GM12878 (cell line): ENCODE data around the gene SVEP1. TPM values are rescaled to one million over a fixed set of nuclear protein-coding genes. Genes with fewer than 3 reads are reported as not detected.

Experiments
- ATAC-seq: fragments of 200-7000 bp; cut with Tn5 transposase; 3 replicates; pipeline ENCODE4 v1.9.1; 2020; ENCODE audit warnings: mild to moderate bottlenecking, moderate library complexity
- BruUV-seq: library from RNA; stranded (reverse); fragments of 400-500 nt; replicated peaks from 2 replicates; lab custom pipeline; 2021; lab: Mats Ljungman, UMichigan
- CTCF ChIA-PET: fragments of 300-600 bp; sonication (Branson Sonifier 250); formaldehyde crosslinking; extraction: SDS; loops from one replicate; lab custom pipeline; 2021; ENCODE audit warnings: inconsistent platforms; lab: Yijun Ruan, JAX
- POLR2A ChIA-PET: fragments of 350-600 bp; formaldehyde crosslinking; extraction: SDS; loops from one replicate; lab custom pipeline; 2021; ENCODE audit warnings: inconsistent platforms; lab: Charles Lee
- RAD21 ChIA-PET: fragments of 300-600 bp; sonication (Branson Sonifier 250); formaldehyde crosslinking; loops from one replicate; lab custom pipeline; 2023; ENCODE audit warnings: antibody characterized with exemption; ENCODE audit not compliant: unreplicated experiment; lab: Charles Lee
- SMC1A ChIA-PET: fragments of 300-600 bp; sonication (Branson Sonifier 250); formaldehyde crosslinking; loops from one replicate; lab custom pipeline; 2023; ENCODE audit not compliant: unreplicated experiment, uncharacterized antibody; lab: Charles Lee
- DNase-seq: peaks from one replicate; pipeline ENCODE4 v3.0.0-alpha.2; 2011; ENCODE audit warnings: low read depth, low spot score
- FAIRE-seq: peaks from 3 replicates; lab custom pipeline; 2011; peaks lifted over from hg19 to GRCh38; lab: Jason Lieb, UNC
- H2AFZ ChIP-seq: 2 replicates; pipeline ENCODE4 v1.6.0; 2011; ENCODE audit warnings: low read depth, low read length, control low read depth; ENCODE audit not compliant: control insufficient read depth
- H3K27ac ChIP-seq: 2 replicates; pipeline ENCODE4 v1.5.1; 2011; ENCODE audit warnings: control low read depth; ENCODE audit not compliant: control insufficient read depth, insufficient read depth
- H3K27me3 ChIP-seq, 2 experiments: replicated peaks in 1 of 2; 2 replicates each; pipeline versions ENCODE4 v1.6.0 to v1.6.1; 2011; ENCODE audit warnings: low read length in 1 of 2; ENCODE audit not compliant: control insufficient read depth in 2 of 2, insufficient read depth in 2 of 2
- H3K36me3 ChIP-seq, 2 experiments: 2 replicates each; pipeline ENCODE4 v1.5.1; 2011; ENCODE audit warnings: low read length in 1 of 2; ENCODE audit not compliant: control insufficient read depth in 2 of 2, insufficient read depth in 2 of 2
- H3K4me1 ChIP-seq: 2 replicates; pipeline ENCODE4 v1.6.1; 2011; ENCODE audit warnings: mild to moderate bottlenecking, low read length, moderate library complexity, mixed read lengths; ENCODE audit not compliant: control insufficient read depth, insufficient read depth
- H3K4me2 ChIP-seq: 2 replicates; pipeline ENCODE4 v1.6.0; 2011; ENCODE audit warnings: control low read depth; ENCODE audit not compliant: control insufficient read depth, insufficient read depth
- H3K4me3 ChIP-seq: fragments of 200-600 bp; sonication (generic); 2 replicates; pipeline ENCODE4 v1.5.1; 2016
- H3K79me2 ChIP-seq: 2 replicates; pipeline ENCODE4 v1.6.0; 2011; ENCODE audit warnings: low read length; ENCODE audit not compliant: control insufficient read depth, insufficient read depth
- H3K9ac ChIP-seq: 2 replicates; pipeline ENCODE4 v1.8.0; 2011; ENCODE audit warnings: low read length, control low read depth, mixed read lengths; ENCODE audit not compliant: control insufficient read depth, insufficient read depth
- H3K9me3 ChIP-seq: replicated peaks from 3 replicates; pipeline ENCODE4 v1.5.1; 2011; ENCODE audit warnings: mild to moderate bottlenecking, low read length; ENCODE audit not compliant: control insufficient read depth, insufficient read depth
- H4K20me1 ChIP-seq: 2 replicates; pipeline ENCODE4 v1.6.0; 2011; ENCODE audit not compliant: control insufficient read depth, insufficient read depth
- CREM ChIP-seq: IDR thresholded peaks from 2 replicates; pipeline ENCODE4 v1.6.1; 2014; ENCODE audit warnings: antibody characterized with exemption, low read depth
- DPF2 ChIP-seq: fragments of 450-650 bp; IDR thresholded peaks from 2 replicates; pipeline ENCODE4 v1.6.1; 2017; ENCODE audit warnings: mild to moderate bottlenecking
- EED ChIP-seq: sonication (generic); IDR thresholded peaks from 2 replicates; pipeline ENCODE4 v1.6.1; 2016; ENCODE audit warnings: antibody characterized with exemption, low read depth
- FOXK2 ChIP-seq: fragments of 450-650 bp; IDR thresholded peaks from 2 replicates; pipeline ENCODE4 v1.6.1; 2017; ENCODE audit warnings: mild to moderate bottlenecking, moderate library complexity
- HDGF ChIP-seq: fragments of 450-650 bp; IDR thresholded peaks from 2 replicates; pipeline ENCODE4 v1.6.1; 2016; ENCODE audit warnings: antibody characterized with exemption
- NFXL1 ChIP-seq: fragments of 450-650 bp; IDR thresholded peaks from 2 replicates; pipeline ENCODE4 v1.6.1; 2017; ENCODE audit warnings: antibody characterized with exemption, mild to moderate bottlenecking, borderline replicate concordance
- RB1 ChIP-seq: fragments of 450-650 bp; formaldehyde crosslinking; IDR thresholded peaks from 2 replicates; pipeline ENCODE4 v1.6.1; 2017; ENCODE audit warnings: mild to moderate bottlenecking, borderline replicate concordance
- SKIL ChIP-seq: fragments of 450-650 bp; IDR thresholded peaks from 2 replicates; pipeline ENCODE4 v1.6.1; 2017; ENCODE audit warnings: mild to moderate bottlenecking, low read depth, inconsistent platforms; ENCODE audit not compliant: poor library complexity, severe bottlenecking
- SMARCA5 ChIP-seq: fragments of 450-650 bp; IDR thresholded peaks from 2 replicates; pipeline ENCODE4 v1.6.1; 2017; ENCODE audit warnings: mild to moderate bottlenecking
- SREBF2 ChIP-seq: IDR thresholded peaks from 2 replicates; pipeline ENCODE4 v1.6.1; 2012; ENCODE audit warnings: mild to moderate bottlenecking, low read length
- SUZ12 ChIP-seq: fragments of 200-600 bp; sonication (generic); IDR thresholded peaks from one replicate; pipeline ENCODE4 v1.6.1; 2018; ENCODE audit warnings: antibody characterized with exemption, mild to moderate bottlenecking; ENCODE audit not compliant: unreplicated experiment
- ZBTB4 ChIP-seq: fragments of 450-650 bp; formaldehyde crosslinking; IDR thresholded peaks from 2 replicates; pipeline ENCODE4 v1.4.0; 2022; ENCODE audit warnings: mild to moderate bottlenecking, moderate library complexity
- ZNF274 ChIP-seq: IDR thresholded peaks from one replicate; pipeline ENCODE4 v1.8.0; 2011; ENCODE audit not compliant: insufficient read length, insufficient read depth
- ZSCAN29 ChIP-seq: fragments of 450-650 bp; IDR thresholded peaks from 2 replicates; pipeline ENCODE4 v1.6.1; 2017; ENCODE audit warnings: mild to moderate bottlenecking, moderate library complexity
- WGBS: methylation state at CpG from one replicate; pipeline ENCODE4 v1.1.6; 2016; ENCODE audit warnings: low lambda C conversion rate; ENCODE audit not compliant: insufficient replicate concordance, insufficient coverage; ENCODE audit errors: missing lambda C conversion rate; 5-methylcytosine and 5-hydroxymethylcytosine counted together
- in situ Hi-C: fragments of 300-500 bp; cut with MboI; formaldehyde crosslinking; loops from 9 replicates; pipeline ENCODE4 v1.14.3; 2018; ENCODE audit warnings: mixed read lengths
- intact Hi-C: fragments of 100-400 bp; cut with micrococcal nuclease; formaldehyde crosslinking; loops from one replicate; pipeline ENCODE4 v1.14.2; 2022; ENCODE audit not compliant: unreplicated experiment
- polyA plus RNA-seq, 11 experiments: library from polyadenylated mRNA; depleted of rRNA in 4 of 11; unstranded in 6 of 11; stranded (reverse) in 5 of 11; fragments of >200 nt; fragmentation: Nextera tagmentation in 4 of 11; fragmentation: Illumina TruSeq in 1 of 11; extraction: Ambion mirVana in 4 of 11; extraction: Trizol in 1 of 11; gene quantifications; 1 replicate in 1 of 11; 2 replicates in 10 of 11; pipeline versions ENCODE4 v1.2.1 to v1.2.3, GENCODE V29; 2011 to 2016; ENCODE audit warnings: inconsistent platforms in 2 of 11, missing spikeins in 2 of 11, low read depth in 1 of 11
- total RNA-seq, 4 experiments: library from RNA; depleted of rRNA in 3 of 4; stranded (reverse); fragments of >200 nt in 3 of 4; fragmentation: Illumina TruSeq in 1 of 4; extraction: Trizol in 1 of 4; gene quantifications; 2 replicates each; pipeline versions ENCODE4 v1.2.1 to v1.2.3, GENCODE V29; 2013 to 2021
- TF ChIP-seq, protein P1 (sequence below): fragments of 150-350 bp; IDR thresholded peaks from 2 replicates; pipeline ENCODE4 v1.6.1; 2016; ENCODE audit warnings: low read depth, low read length
- TF ChIP-seq, protein P2 (sequence below): IDR thresholded peaks from 2 replicates; pipeline ENCODE4 v1.6.1; 2011; ENCODE audit warnings: borderline replicate concordance, low read depth, mild to moderate bottlenecking, moderate library complexity, low read length; ENCODE audit not compliant: insufficient read depth, poor library complexity, severe bottlenecking

The SVEP1 gene
- total and polyA plus RNA-seq, 10 of the 15 experiments (the other 5 are each of a cell fraction or from before 2014, with no cell fraction given), result under 0.01 to 0.05 (median 0.01) TPM; not detected in 5

GRCh38 chr9:110364451-110364850 is 215.1 kb downstream of the SVEP1 start:
- no peaks in the 10 kb centered on the region; a peak in 1 of 4 replicates for H3K27me3 ChIP-seq
- H3K36me3 ChIP-seq, result no peaks in the 10 kb centered on the region
- H3K9ac ChIP-seq, result no peak overlapping the region
- no peak overlapping the region for H3K4me3 ChIP-seq
- TF ChIP-seq EED (no peak), HDGF (no peak), ZBTB4 (CRISPR knock-in tag) (no peak), RB1 (no peak), SUZ12 (no peak), NFXL1 (no peak), DPF2 (no peak), SMARCA5 (no peak), SREBF2 (no peak), FOXK2 (no peak), ZNF274 (no peak), ZSCAN29 (no peak), SKIL (no peak), CREM (no peak)
- TF ChIP-seq, protein P1, sequence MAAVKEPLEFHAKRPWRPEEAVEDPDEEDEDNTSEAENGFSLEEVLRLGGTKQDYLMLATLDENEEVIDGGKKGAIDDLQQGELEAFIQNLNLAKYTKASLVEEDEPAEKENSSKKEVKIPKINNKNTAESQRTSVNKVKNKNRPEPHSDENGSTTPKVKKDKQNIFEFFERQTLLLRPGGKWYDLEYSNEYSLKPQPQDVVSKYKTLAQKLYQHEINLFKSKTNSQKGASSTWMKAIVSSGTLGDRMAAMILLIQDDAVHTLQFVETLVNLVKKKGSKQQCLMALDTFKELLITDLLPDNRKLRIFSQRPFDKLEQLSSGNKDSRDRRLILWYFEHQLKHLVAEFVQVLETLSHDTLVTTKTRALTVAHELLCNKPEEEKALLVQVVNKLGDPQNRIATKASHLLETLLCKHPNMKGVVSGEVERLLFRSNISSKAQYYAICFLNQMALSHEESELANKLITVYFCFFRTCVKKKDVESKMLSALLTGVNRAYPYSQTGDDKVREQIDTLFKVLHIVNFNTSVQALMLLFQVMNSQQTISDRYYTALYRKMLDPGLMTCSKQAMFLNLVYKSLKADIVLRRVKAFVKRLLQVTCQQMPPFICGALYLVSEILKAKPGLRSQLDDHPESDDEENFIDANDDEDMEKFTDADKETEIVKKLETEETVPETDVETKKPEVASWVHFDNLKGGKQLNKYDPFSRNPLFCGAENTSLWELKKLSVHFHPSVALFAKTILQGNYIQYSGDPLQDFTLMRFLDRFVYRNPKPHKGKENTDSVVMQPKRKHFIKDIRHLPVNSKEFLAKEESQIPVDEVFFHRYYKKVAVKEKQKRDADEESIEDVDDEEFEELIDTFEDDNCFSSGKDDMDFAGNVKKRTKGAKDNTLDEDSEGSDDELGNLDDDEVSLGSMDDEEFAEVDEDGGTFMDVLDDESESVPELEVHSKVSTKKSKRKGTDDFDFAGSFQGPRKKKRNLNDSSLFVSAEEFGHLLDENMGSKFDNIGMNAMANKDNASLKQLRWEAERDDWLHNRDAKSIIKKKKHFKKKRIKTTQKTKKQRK, result no peak
- TF ChIP-seq, protein P2, sequence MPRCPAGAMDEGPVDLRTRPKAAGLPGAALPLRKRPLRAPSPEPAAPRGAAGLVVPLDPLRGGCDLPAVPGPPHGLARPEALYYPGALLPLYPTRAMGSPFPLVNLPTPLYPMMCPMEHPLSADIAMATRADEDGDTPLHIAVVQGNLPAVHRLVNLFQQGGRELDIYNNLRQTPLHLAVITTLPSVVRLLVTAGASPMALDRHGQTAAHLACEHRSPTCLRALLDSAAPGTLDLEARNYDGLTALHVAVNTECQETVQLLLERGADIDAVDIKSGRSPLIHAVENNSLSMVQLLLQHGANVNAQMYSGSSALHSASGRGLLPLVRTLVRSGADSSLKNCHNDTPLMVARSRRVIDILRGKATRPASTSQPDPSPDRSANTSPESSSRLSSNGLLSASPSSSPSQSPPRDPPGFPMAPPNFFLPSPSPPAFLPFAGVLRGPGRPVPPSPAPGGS, result no peak
- intact Hi-C loops (no loop called here), in situ Hi-C loops (no loop called here)
- no peak for FAIRE-seq
- H2AFZ ChIP-seq, result no peak overlapping the region
- WGBS, result 64% methylated on average over 2 of the region's 2 CpGs
- H3K27ac ChIP-seq, result no peak overlapping the region
- ChIA-PET POLR2A (no interaction called here), SMC1A (no interaction called here), CTCF (interaction anchor here (0.6 kb wide), 1 partner anchor 479 kb away, joined by 3 read pairs; no protein-coding TSS in a partner anchor), RAD21 (no interaction called here)
- no peaks in the 10 kb centered on the region for H3K4me1 ChIP-seq
- no peaks in the 10 kb centered on the region for H4K20me1 ChIP-seq
- H3K9me3 ChIP-seq, result no peaks in the 10 kb centered on the region
- no peak for ATAC-seq
- BruUV-seq, result no TSS peak
- DNase-seq, result no peak
- H3K4me2 ChIP-seq, result no peak overlapping the region
- no peaks in the 10 kb centered on the region for H3K79me2 ChIP-seq
